HepG2 (cell line): ENCODE results near the gene GDPD5. TPM values are rescaled to one million over a fixed set of nuclear protein-coding genes. Genes with fewer than 3 reads are reported as not detected.

Experiments used
- ATAC-seq: fragments of 200-7000 bp; cut with Tn5 transposase; 3 replicates; pipeline ENCODE4 v1.9.1; 2020; ENCODE audit warnings: mild to moderate bottlenecking, moderate library complexity
- BruUV-seq: library from RNA; stranded (reverse); fragments of 400-500 nt; replicated peaks from 2 replicates; lab custom pipeline; 2021; lab: Mats Ljungman, UMichigan
- CTCF ChIA-PET: fragments of 300-600 bp; formaldehyde crosslinking; extraction: SDS; loops from one replicate; lab custom pipeline; 2021; ENCODE audit warnings: low total read pairs, inconsistent platforms, low intra/inter-chr PET ratio; lab: Yijun Ruan, JAX
- POLR2A ChIA-PET: fragments of 350-600 bp; sonication (Branson Sonifier 250); formaldehyde crosslinking; loops from one replicate; lab custom pipeline; 2020; ENCODE audit warnings: antibody characterized with exemption, inconsistent platforms; lab: Yijun Ruan, JAX
- DNase-seq: peaks from one replicate; pipeline ENCODE4 v3.0.0-alpha.2; 2015; ENCODE audit warnings: low spot score
- FAIRE-seq: peaks from 3 replicates; lab custom pipeline; 2011; peaks lifted over from hg19 to GRCh38; lab: Jason Lieb, UNC
- H2AFZ ChIP-seq: one replicate; pipeline ENCODE4 v1.6.1; 2011; ENCODE audit warnings: low read length, inconsistent platforms
- H3K27ac ChIP-seq: fragments of 300-600 bp; 3 replicates; pipeline ENCODE4 v1.8.0; 2011; ENCODE audit warnings: mixed run types, mild to moderate bottlenecking, mixed read lengths, low read length, inconsistent platforms; ENCODE audit not compliant: insufficient read depth; ENCODE audit errors: extremely low read length
- H3K27me3 ChIP-seq, 2 experiments: fragments of 200-600 bp in 1 of 2; 2 replicates in 1 of 2; 3 replicates in 1 of 2; pipeline versions ENCODE4 v1.6.0 to v1.8.0; 2011; ENCODE audit warnings: low read length in 2 of 2, mild to moderate bottlenecking in 2 of 2, moderate library complexity in 2 of 2, inconsistent platforms in 1 of 2; ENCODE audit not compliant: insufficient read depth in 2 of 2, control insufficient read depth in 1 of 2
- H3K36me3 ChIP-seq, 2 experiments: fragments of 200-600 bp in 1 of 2; replicated peaks in 1 of 2; 2 replicates in 1 of 2; 3 replicates in 1 of 2; pipeline versions ENCODE4 v1.5.1 to v1.8.0; 2011; ENCODE audit warnings: low read length in 2 of 2, inconsistent platforms in 1 of 2; ENCODE audit not compliant: insufficient read depth in 2 of 2, control insufficient read depth in 1 of 2
- H3K4me1 ChIP-seq: 2 replicates; pipeline ENCODE4 v1.5.1; 2012; ENCODE audit warnings: low read length, inconsistent platforms; ENCODE audit not compliant: insufficient read depth
- H3K4me2 ChIP-seq: 2 replicates; pipeline ENCODE4 v1.6.0; 2011; ENCODE audit warnings: low read depth, low read length, inconsistent platforms
- H3K4me3 ChIP-seq, 3 experiments: fragments of 200-600 bp in 1 of 3; sonication (generic), shearing (Covaris generic) in 1 of 3; replicated peaks in 1 of 3; 2 replicates each; pipeline ENCODE4 v1.5.1; 2011 to 2016; ENCODE audit warnings: low read length in 3 of 3, inconsistent platforms in 2 of 3, low read depth in 2 of 3, mild to moderate bottlenecking in 2 of 3, control low read depth in 1 of 3, mixed read lengths in 1 of 3; ENCODE audit not compliant: insufficient read depth in 1 of 3
- H3K79me2 ChIP-seq: one replicate; pipeline ENCODE4 v1.6.1; 2011; ENCODE audit warnings: low read length, inconsistent platforms; ENCODE audit not compliant: insufficient read depth
- H3K9ac ChIP-seq: 2 replicates; pipeline ENCODE4 v1.6.0; 2011; ENCODE audit warnings: mild to moderate bottlenecking, low read depth, low read length, inconsistent platforms; ENCODE audit not compliant: insufficient read depth
- H3K9me3 ChIP-seq: 2 replicates; pipeline ENCODE4 v1.5.1; 2012; ENCODE audit warnings: mild to moderate bottlenecking, low read length
- H4K20me1 ChIP-seq: 2 replicates; pipeline ENCODE4 v1.6.0; 2011; ENCODE audit warnings: inconsistent platforms, mild to moderate bottlenecking, low read length, moderate library complexity; ENCODE audit not compliant: insufficient read depth
- JUNB ChIP-seq: sonication (generic); formaldehyde crosslinking; IDR thresholded peaks from 2 replicates; pipeline ENCODE4 v1.8.0; 2022; ENCODE audit warnings: missing genetic modification reagents, mild to moderate bottlenecking, borderline replicate concordance
- KDM1A ChIP-seq: IDR thresholded peaks from 2 replicates; pipeline ENCODE4 v1.6.1; 2016; ENCODE audit warnings: missing compliant biosample characterization
- KLF12 ChIP-seq: sonication (generic); formaldehyde crosslinking; IDR thresholded peaks from 2 replicates; pipeline ENCODE4 v1.4.0; 2020; ENCODE audit warnings: missing genetic modification reagents, borderline replicate concordance
- KLF13 ChIP-seq: sonication (generic); formaldehyde crosslinking; IDR thresholded peaks from 2 replicates; pipeline ENCODE4 v1.4.0; 2020; ENCODE audit warnings: mild to moderate bottlenecking, missing genetic modification reagents
- MAFF ChIP-seq: IDR thresholded peaks from 2 replicates; pipeline ENCODE4 v1.6.1; 2011; ENCODE audit warnings: low read depth, low read length, improper control_type of control experiment
- MAFK ChIP-seq, 2 experiments: IDR thresholded peaks in 1 of 2; conservative IDR thresholded peaks in 1 of 2; 2 replicates each; pipeline ENCODE4 v1.6.1; 2011; ENCODE audit warnings: improper control_type of control experiment in 2 of 2, low read length in 2 of 2
- NFIC ChIP-seq: IDR thresholded peaks from 2 replicates; pipeline ENCODE4 v1.6.1; 2012; ENCODE audit warnings: mild to moderate bottlenecking, low read length, inconsistent platforms
- NR1H2 ChIP-seq: sonication (generic); formaldehyde crosslinking; IDR thresholded peaks from 2 replicates; pipeline ENCODE4 v1.8.1; 2022; ENCODE audit warnings: low read depth, missing genetic modification reagents, borderline replicate concordance
- PHF20 ChIP-seq: sonication (generic); formaldehyde crosslinking; IDR thresholded peaks from 2 replicates; pipeline ENCODE4 v1.5.0; 2020; ENCODE audit warnings: mild to moderate bottlenecking, missing genetic modification reagents
- RAD51 ChIP-seq: fragments of 450-650 bp; IDR thresholded peaks from 2 replicates; pipeline ENCODE4 v1.6.1; 2016; ENCODE audit warnings: borderline replicate concordance
- RFXANK ChIP-seq: IDR thresholded peaks from 2 replicates; pipeline ENCODE4 v1.6.1; 2016
- TAF1 ChIP-seq: sonication (generic); formaldehyde crosslinking; IDR thresholded peaks from 2 replicates; pipeline ENCODE4 v1.4.0; 2020; ENCODE audit warnings: missing genetic modification reagents
- TEAD3 ChIP-seq: optimal IDR thresholded peaks from 2 replicates; pipeline ENCODE3; 2016; ENCODE audit warnings: borderline replicate concordance
- ZMYM3 ChIP-seq: sonication (generic); formaldehyde crosslinking; IDR thresholded peaks from 2 replicates; pipeline ENCODE4 v1.5.1; 2020; ENCODE audit warnings: mild to moderate bottlenecking, missing genetic modification reagents
- ZNF768 ChIP-seq: sonication (generic); formaldehyde crosslinking; IDR thresholded peaks from 2 replicates; pipeline ENCODE4 v1.4.0; 2020; ENCODE audit warnings: missing genetic modification reagents
- ZSCAN9 ChIP-seq: IDR thresholded peaks from 2 replicates; pipeline ENCODE4 v1.6.1; 2016; ENCODE audit warnings: borderline replicate concordance
- WGBS: methylation state at CpG from one replicate; pipeline ENCODE4 v1.1.6; 2017; ENCODE audit warnings: low lambda C conversion rate; 5-methylcytosine and 5-hydroxymethylcytosine counted together
- in situ Hi-C: cut with HindIII; loops from 2 replicates; pipeline ENCODE4 v1.10.0; 2017; ENCODE audit warnings: low pct_unique_long_range_greater_than_20kb; ENCODE audit not compliant: extremely low pct_ligation_motif_present
- intact Hi-C: fragments of 100-400 bp; cut with micrococcal nuclease; formaldehyde crosslinking; loops from one replicate; pipeline ENCODE4 v1.10.0; 2022; ENCODE audit not compliant: unreplicated experiment
- polyA plus RNA-seq, 8 experiments: library from polyadenylated mRNA; depleted of rRNA in 3 of 8; stranded (reverse) in 7 of 8; unstranded in 1 of 8; fragments of >200 nt; fragmentation: Illumina TruSeq in 4 of 8; extraction: Trizol in 4 of 8; gene quantifications; 2 replicates each; pipeline versions ENCODE4 v1.2.1 to v1.2.3, GENCODE V29; 2011 to 2016; ENCODE audit warnings: low read depth in 4 of 8, missing spikeins in 1 of 8, mixed read lengths in 1 of 8; ENCODE audit not compliant: insufficient read depth in 1 of 8
- total RNA-seq, 5 experiments: library from RNA; depleted of rRNA; stranded (reverse); fragments of >200 nt; fragmentation: Illumina TruSeq; extraction: Trizol; gene quantifications; 2 replicates each; pipeline ENCODE4 v1.2.3, GENCODE V29; 2016; ENCODE audit warnings: low read depth in 1 of 5
- TF ChIP-seq, protein P1 (sequence below): sonication (generic); formaldehyde crosslinking; IDR thresholded peaks from 2 replicates; pipeline ENCODE4 v1.8.1; 2023; ENCODE audit warnings: mild to moderate bottlenecking, moderate library complexity, missing genetic modification reagents
- TF ChIP-seq, protein P2 (sequence below): sonication (generic); formaldehyde crosslinking; IDR thresholded peaks from 2 replicates; pipeline ENCODE4 v1.5.0; 2020; ENCODE audit warnings: mild to moderate bottlenecking, missing genetic modification reagents

GDPD5 gene
- total and polyA plus RNA-seq, 2 of the 13 experiments (the other 11 are each of a cell fraction or from before 2014, with no cell fraction given), result 55.0 to 67.5 TPM

- H3K9ac ChIP-seq, result no peak overlapping the region
- BruUV-seq, result no TSS peak
- peaks cover 19% of the 10 kb centered on the region for H3K79me2 ChIP-seq
- FAIRE-seq, result no peak
- ChIA-PET POLR2A (no interaction called here), CTCF (no interaction called here)
- H3K27ac ChIP-seq, result no peak overlapping the region
- no peaks in the 10 kb centered on the region for H4K20me1 ChIP-seq
- peaks cover 64% of the 10 kb centered on the region for H3K4me1 ChIP-seq
- H3K36me3 ChIP-seq, result no peaks in the 10 kb centered on the region
- H3K4me2 ChIP-seq, result peak overlapping the region; percentile 40; the same call in 1 of the 2 replicates
- WGBS, result 31% methylated on average over 7 of the region's 8 CpGs
- TF ChIP-seq KLF13 (CRISPR knock-in tag) (no peak), MAFK (conservative IDR thresholded peaks at IDR 0.05 in 1 of 2, IDR thresholded peaks at IDR 0.05 in 1 of 2; ENCODE audit: low read length in 2 of 2) (peak; percentile 72 to 73), ZMYM3 (CRISPR knock-in tag) (peak; percentile 61), JUNB (no peak), TAF1 (CRISPR knock-in tag) (no peak), RAD51 (no peak), KLF12 (CRISPR knock-in tag) (no peak), NR1H2 (CRISPR knock-in tag) (no peak), KDM1A (0 out of 2 replicates have a peak, but pooled peaks have one; percentile 56), RFXANK (no peak), ZNF768 (CRISPR knock-in tag) (peak; percentile 99), NFIC (no peak), PHF20 (no peak), MAFF (peak; percentile 54), ZSCAN9 (CRISPR knock-in tag) (no peak), TEAD3 (peak; percentile 34)
- TF ChIP-seq, protein P1, sequence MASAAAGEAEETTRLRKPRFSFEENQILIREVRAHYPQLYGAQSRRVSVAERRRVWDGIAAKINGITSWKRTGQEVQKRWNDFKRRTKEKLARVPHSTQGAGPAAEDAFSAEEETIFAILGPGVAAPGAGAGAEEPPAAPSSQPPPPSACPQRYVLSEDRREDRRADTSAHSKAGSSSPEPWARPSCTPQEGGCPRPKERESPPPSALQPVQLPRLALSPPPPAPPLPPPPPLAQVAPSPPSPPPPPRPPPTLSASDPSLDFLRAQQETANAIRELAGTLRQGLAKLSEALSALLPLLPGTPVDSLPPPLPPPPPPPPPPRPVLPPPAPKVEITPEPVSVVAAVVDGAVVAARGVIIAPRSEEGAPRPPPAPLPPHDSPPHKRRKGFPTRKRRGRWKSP (CRISPR knock-in tag), result no peak
- TF ChIP-seq, protein P2, sequence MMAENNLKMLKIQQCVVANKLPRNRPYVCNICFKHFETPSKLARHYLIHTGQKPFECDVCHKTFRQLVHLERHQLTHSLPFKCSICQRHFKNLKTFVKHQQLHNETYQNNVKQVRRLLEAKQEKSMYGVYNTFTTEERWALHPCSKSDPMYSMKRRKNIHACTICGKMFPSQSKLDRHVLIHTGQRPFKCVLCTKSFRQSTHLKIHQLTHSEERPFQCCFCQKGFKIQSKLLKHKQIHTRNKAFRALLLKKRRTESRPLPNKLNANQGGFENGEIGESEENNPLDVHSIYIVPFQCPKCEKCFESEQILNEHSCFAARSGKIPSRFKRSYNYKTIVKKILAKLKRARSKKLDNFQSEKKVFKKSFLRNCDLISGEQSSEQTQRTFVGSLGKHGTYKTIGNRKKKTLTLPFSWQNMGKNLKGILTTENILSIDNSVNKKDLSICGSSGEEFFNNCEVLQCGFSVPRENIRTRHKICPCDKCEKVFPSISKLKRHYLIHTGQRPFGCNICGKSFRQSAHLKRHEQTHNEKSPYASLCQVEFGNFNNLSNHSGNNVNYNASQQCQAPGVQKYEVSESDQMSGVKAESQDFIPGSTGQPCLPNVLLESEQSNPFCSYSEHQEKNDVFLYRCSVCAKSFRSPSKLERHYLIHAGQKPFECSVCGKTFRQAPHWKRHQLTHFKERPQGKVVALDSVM, result no peak
- ATAC-seq, result no peak
- no peak overlapping the region for H3K4me3 ChIP-seq
- intact Hi-C loops, result no loop called here
- H2AFZ ChIP-seq, result peak overlapping the region; percentile 31
- DNase-seq, result no peak
- in situ Hi-C loops, result no loop called here
- no peaks in the 10 kb centered on the region; a peak in 1 of 5 replicates for H3K27me3 ChIP-seq
- no peaks in the 10 kb centered on the region for H3K9me3 ChIP-seq
Measured at GRCh38 chr11:75558939-75559843, 33.5 kb upstream of the GDPD5 start.
